Neural progenitor cell (in vitro differentiated cells): Measurements from ENCODE around the gene PER2.

Experiments used
- EZH2 ChIP-seq: fragments of 200-600 bp; sonication (generic); IDR thresholded peaks from 2 replicates; pipeline ENCODE4 v1.6.1; 2017; ENCODE audit warnings: antibody characterized with exemption, mild to moderate bottlenecking, moderate library complexity
- TF ChIP-seq, protein P1 (sequence below): fragments of 200-600 bp; sonication (generic); IDR thresholded peaks from 2 replicates; pipeline ENCODE4 v1.5.1; 2017; ENCODE audit warnings: antibody characterized with exemption, mild to moderate bottlenecking

DNA sequence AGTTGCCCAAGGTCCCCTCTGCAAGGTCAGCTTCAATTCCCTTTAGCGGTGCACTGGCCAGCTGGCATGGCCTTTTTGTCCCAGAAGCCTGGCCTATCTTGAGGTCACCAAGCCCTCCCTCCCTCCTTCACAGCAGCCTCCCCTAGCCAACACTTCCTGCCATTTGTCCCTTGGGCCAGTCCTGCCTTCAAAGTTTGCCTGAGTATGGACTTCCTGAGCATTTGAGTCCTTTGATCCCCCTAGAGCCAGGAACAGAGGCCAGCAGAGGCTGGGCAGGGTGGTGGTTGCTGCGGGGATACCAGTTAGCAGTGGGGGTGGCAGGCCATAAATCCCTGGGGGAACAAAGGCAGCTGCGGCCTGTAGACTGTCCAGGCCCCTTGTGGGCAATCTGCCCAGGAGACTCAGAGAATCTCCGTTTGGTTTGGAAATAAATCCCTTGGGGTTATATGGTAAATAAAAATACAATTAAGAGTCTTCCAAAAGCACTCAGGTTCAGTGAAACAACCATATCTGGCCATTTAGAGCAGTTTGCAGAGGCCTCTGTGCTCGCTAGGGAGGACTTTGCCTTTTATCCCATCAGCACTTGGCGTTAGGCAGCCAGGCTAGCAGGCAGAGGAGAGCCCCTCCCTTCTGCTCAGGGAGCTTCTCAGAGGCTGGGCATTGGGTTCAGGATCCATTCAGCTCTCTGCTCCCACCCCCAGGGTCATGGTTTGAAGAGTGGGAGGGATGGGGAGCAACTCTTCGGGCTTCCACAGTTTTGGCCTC lies 45.5 kb downstream of the PER2 start:
- TF ChIP-seq, protein P1, sequence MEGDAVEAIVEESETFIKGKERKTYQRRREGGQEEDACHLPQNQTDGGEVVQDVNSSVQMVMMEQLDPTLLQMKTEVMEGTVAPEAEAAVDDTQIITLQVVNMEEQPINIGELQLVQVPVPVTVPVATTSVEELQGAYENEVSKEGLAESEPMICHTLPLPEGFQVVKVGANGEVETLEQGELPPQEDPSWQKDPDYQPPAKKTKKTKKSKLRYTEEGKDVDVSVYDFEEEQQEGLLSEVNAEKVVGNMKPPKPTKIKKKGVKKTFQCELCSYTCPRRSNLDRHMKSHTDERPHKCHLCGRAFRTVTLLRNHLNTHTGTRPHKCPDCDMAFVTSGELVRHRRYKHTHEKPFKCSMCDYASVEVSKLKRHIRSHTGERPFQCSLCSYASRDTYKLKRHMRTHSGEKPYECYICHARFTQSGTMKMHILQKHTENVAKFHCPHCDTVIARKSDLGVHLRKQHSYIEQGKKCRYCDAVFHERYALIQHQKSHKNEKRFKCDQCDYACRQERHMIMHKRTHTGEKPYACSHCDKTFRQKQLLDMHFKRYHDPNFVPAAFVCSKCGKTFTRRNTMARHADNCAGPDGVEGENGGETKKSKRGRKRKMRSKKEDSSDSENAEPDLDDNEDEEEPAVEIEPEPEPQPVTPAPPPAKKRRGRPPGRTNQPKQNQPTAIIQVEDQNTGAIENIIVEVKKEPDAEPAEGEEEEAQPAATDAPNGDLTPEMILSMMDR, result no peak
- TF ChIP-seq EZH2, result no peak
